Head of caudate nucleus (tissue), 42 donors: ENCODE data around the gene TTC39A.
"Not testable (repeated sequence)": the region's sequence is repeated elsewhere in the genome, so short reads cannot be mapped to it uniquely, and the experiment has no call there.

ENCODE experiments used
- DNase-seq, 42 donors: peaks; one replicate each; pipeline versions ENCODE4 v3.0.0 to v3.0.0-alpha.2; 2020 to 2021; ENCODE audit warnings: mixed read lengths in 7 of 42
- intact Hi-C: fragments of 100-400 bp; cut with DNase I; formaldehyde crosslinking; loops from one replicate; pipeline ENCODE4 v1.15.0; 2022

Gene TTC39A

GRCh38 chr1:51283979-51284378 is 46.4 kb downstream of the TTC39A start:
- intact Hi-C loops, result no loop called here

GRCh38 chr1:51282605-51283004 is 47.8 kb downstream of the TTC39A start:
- intact Hi-C loops, result no loop called here
- no peak for DNase-seq

More at GRCh38 chr1:51283979-51284378, 46.4 kb downstream of the TTC39A start:
- DNase-seq, result no peak

- no peak for DNase-seq
- intact Hi-C loops, result no loop called here
Observed at GRCh38 chr1:51281807-51282206, 48.6 kb downstream of the TTC39A start.

GRCh38 chr1:51280321-51280978 is 49.9 kb downstream of the TTC39A start:
- intact Hi-C loops, result no loop called here
- DNase-seq, result no peak

- no peak for DNase-seq
- intact Hi-C loops, result no loop called here
Observed at GRCh38 chr1:51276286-51276685, 54.1 kb downstream of the TTC39A start.

- intact Hi-C loops, result no loop called here
- DNase-seq, result no peak
Observed at GRCh38 chr1:51274676-51275075, 55.7 kb downstream of the TTC39A start.

GRCh38 chr1:51272916-51273315 is 57.4 kb downstream of the TTC39A start:
- intact Hi-C loops, result no loop called here
- DNase-seq, result no peak

- DNase-seq, result no peak
- intact Hi-C loops, result no loop called here
Observed at GRCh38 chr1:51270751-51271150, 59.6 kb downstream of the TTC39A start.

GRCh38 chr1:51268634-51269033 is 61.7 kb downstream of the TTC39A start:
- no peak for DNase-seq
- intact Hi-C loops, result no loop called here

GRCh38 chr1:51266791-51267190 is 63.6 kb downstream of the TTC39A start:
- intact Hi-C loops, result no loop called here
- DNase-seq, result no peak

- intact Hi-C loops, result no loop called here
- DNase-seq, result no peak
Observed at GRCh38 chr1:51266181-51266580, 64.2 kb downstream of the TTC39A start.

- intact Hi-C loops, result no loop called here
- DNase-seq, result no peak
Observed at GRCh38 chr1:51265618-51266017, 64.7 kb downstream of the TTC39A start.

- intact Hi-C loops, result no loop called here
- DNase-seq, result no peak
Observed at GRCh38 chr1:51264451-51264850, 65.9 kb downstream of the TTC39A start.

- intact Hi-C loops, result no loop called here
- no peak for DNase-seq
Observed at GRCh38 chr1:51263147-51263877, 67.0 kb downstream of the TTC39A start.

- intact Hi-C loops, result no loop called here
- DNase-seq, result peak in 1 of 42 donors; percentile 34
Observed at GRCh38 chr1:51255331-51255730, 75.0 kb downstream of the TTC39A start.

- no peak for DNase-seq
- intact Hi-C loops, result no loop called here
Observed at GRCh38 chr1:51253691-51254090, 76.7 kb downstream of the TTC39A start.

- intact Hi-C loops, result no loop called here
- DNase-seq, result no peak
Observed at GRCh38 chr1:51252366-51252765, 78.0 kb downstream of the TTC39A start.

GRCh38 chr1:51251165-51251564 is 79.2 kb downstream of the TTC39A start:
- intact Hi-C loops, DNase-seq: not testable (repeated sequence)

GRCh38 chr1:51250729-51251128 is 79.6 kb downstream of the TTC39A start:
- not testable (repeated sequence) for DNase-seq

GRCh38 chr1:51249445-51249844 is 80.9 kb downstream of the TTC39A start:
- DNase-seq, result no peak
- intact Hi-C loops, result no loop called here

More at GRCh38 chr1:51250729-51251128, 79.6 kb downstream of the TTC39A start:
- intact Hi-C loops, result not testable (repeated sequence)

- DNase-seq, result no peak
- intact Hi-C loops, result no loop called here
Observed at GRCh38 chr1:51247499-51247898, 82.9 kb downstream of the TTC39A start.
